ENCODE data around the gene GSPT2.

The GSPT2 gene

DNA sequence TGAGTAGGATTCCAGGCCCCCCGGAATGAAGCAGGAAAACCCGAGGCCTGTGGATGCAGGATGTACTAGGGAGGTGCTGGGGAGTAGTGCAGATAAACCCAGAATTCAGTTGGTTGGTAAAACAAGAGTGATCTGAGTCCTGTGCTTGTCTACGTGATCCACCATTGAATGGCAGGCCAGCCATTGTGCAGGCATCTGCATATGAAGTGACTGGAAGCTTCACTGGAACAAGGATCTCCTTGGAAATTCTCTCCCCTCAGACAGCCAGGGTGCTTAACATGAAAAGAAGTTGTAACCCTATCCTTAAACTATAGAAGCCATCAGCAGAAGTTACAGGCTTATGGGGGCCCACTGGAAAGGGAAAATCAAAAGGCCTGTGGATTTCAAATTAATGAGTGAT, 656 bp upstream of the GSPT2 start:
- DNase-seq (ENCODE audit: extremely low spot score), result no peak
- TF ChIP-seq, protein P1, sequence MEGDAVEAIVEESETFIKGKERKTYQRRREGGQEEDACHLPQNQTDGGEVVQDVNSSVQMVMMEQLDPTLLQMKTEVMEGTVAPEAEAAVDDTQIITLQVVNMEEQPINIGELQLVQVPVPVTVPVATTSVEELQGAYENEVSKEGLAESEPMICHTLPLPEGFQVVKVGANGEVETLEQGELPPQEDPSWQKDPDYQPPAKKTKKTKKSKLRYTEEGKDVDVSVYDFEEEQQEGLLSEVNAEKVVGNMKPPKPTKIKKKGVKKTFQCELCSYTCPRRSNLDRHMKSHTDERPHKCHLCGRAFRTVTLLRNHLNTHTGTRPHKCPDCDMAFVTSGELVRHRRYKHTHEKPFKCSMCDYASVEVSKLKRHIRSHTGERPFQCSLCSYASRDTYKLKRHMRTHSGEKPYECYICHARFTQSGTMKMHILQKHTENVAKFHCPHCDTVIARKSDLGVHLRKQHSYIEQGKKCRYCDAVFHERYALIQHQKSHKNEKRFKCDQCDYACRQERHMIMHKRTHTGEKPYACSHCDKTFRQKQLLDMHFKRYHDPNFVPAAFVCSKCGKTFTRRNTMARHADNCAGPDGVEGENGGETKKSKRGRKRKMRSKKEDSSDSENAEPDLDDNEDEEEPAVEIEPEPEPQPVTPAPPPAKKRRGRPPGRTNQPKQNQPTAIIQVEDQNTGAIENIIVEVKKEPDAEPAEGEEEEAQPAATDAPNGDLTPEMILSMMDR (IDR thresholded peaks at IDR 0.05; ENCODE audit: control extremely low read depth, extremely low read depth, low read depth, missing control alignments), result no peak
- CTCF ChIA-PET, result no interaction called here
- POLR2A ChIA-PET, result no interaction called here

DNA sequence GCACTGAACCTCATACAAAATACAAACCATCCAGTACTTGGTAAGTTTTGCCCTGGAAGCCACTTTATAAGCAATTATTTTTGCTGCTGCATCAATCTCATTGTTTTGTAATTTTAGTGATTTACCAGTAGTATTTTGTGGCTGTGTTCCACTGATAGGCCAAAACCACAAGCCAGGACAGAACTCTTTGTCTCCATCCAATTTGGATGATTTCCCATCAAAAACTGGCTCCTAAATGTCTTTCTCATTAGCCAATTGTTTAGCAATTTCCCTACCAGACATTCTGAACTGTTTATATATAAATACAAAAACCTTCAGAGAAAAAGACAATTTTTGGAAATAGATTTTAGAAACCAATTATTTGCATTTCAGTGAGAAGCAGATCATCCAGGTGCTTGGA, 4.4 kb downstream of the GSPT2 start:
- TF ChIP-seq, protein P1 (IDR thresholded peaks at IDR 0.05; ENCODE audit: control extremely low read depth, extremely low read depth, low read depth, missing control alignments), result no peak
- no peak for DNase-seq (ENCODE audit: extremely low spot score)
- CTCF ChIA-PET, result no interaction called here
- POLR2A ChIA-PET, result no interaction called here

DNA sequence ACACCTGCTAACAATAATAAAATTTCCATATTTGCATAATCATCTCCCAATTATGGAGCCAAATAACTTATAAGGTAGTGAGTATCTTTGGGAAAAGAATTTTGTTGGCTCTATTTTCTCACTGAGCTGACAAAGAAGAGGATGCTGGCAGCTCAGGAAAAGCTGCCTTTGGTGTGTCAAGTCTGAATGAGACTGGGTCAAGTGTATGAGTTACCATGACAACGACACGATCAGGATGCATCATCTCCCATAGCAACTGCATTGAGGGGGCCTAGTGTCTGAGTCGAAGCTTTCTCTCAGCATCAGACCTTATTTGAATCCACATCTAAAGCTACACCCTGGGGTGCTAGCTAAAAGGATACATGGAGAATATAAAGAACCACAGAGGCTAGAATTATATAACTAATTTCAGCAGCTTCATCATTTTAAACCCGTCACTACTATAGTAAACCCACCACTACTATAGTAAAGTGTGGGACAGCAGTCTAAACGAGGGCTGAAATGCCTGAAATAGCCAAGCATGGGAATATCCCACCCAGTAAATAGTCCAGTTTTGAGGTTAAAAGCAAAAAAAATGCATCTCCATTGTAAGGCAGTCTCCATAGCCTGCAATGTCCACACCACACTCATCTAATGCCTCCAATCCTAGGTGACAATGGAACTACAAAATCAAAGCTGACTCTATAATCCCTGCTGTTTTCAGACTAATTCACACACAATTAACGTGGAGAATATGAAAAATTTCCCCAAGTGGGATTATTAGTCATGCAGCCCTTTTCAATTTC, 16.0 kb downstream of the GSPT2 start:
- ChIA-PET POLR2A (no interaction called here), CTCF (interaction anchor here (1.5 kb wide), 1 partner anchor 15 kb away, joined by 4 read pairs; no protein-coding TSS in a partner anchor)
- TF ChIP-seq, protein P1 (IDR thresholded peaks at IDR 0.05; ENCODE audit: control extremely low read depth, extremely low read depth, low read depth, missing control alignments), result no peak
- DNase-seq (ENCODE audit: extremely low spot score), result no peak

DNA sequence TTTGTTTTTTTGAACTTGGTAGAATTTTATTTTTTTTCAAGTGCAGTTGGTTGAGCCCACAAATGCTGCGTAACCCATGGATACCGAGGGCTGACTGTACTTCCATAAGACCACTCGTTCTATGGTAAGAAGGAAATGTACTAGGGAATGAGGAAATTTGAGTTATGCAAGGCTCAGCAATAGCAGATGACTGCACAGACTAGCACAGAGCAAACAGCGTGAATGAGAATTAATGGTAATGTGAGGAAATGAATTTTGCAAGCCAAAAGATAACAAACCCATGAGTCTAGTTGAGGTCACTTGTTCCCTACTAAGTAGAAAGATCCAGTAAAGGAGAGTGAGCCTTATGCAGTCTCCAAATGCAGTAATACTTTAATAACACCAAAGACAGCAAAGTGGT, 17.4 kb downstream of the GSPT2 start:
- TF ChIP-seq, protein P1 (IDR thresholded peaks at IDR 0.05; ENCODE audit: control extremely low read depth, extremely low read depth, low read depth, missing control alignments), result no peak
- DNase-seq (ENCODE audit: extremely low spot score), result no peak
- ChIA-PET POLR2A (no interaction called here), CTCF (no interaction called here)

DNA sequence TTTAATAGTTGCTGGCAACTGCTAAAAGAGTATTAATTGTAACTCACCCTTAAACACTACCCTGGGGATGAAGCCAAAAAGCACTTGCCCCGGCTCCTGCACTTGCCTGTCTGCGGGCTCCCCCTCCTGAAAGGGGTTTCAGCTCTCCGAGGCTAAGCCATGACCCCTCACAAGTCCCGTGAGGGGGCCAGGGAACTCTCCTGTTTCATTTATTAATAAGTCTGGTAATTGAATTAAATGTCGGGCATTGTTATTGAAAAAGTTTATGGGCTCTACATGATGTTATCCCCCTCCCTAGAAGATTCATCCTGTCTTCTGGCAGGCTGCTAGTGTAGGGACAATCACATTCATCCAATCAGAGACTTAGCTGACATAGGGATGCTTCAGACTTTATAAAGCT, 23.3 kb downstream of the GSPT2 start:
- ChIA-PET POLR2A (no interaction called here), CTCF (no interaction called here)
- no peak for DNase-seq (ENCODE audit: extremely low spot score)
- TF ChIP-seq, protein P1 (IDR thresholded peaks at IDR 0.05; ENCODE audit: control extremely low read depth, extremely low read depth, low read depth, missing control alignments), result no peak

DNA sequence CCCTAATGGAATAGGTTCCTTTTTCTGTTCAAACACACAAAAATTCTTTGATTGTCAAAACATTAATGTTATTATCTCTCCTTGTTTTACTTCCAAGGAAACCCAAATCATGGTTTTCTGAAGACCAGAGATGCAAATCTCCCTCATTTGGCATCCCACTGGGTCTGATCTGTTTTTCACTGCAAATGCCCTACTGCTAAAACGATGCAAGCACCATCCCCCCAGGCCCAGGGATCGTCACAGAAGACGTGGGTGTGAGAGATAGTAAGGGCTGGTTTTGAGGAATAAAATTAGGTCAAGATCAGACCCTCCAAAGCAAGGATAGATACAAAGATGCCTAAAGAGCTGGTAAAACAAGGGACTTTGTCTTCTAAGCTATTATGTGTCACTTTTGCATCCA, 33.6 kb downstream of the GSPT2 start:
- CTCF ChIA-PET, result no interaction called here
- POLR2A ChIA-PET, result no interaction called here
- DNase-seq (ENCODE audit: extremely low spot score), result no peak
- TF ChIP-seq, protein P1 (IDR thresholded peaks at IDR 0.05; ENCODE audit: control extremely low read depth, extremely low read depth, low read depth, missing control alignments), result no peak

Data from GM10248 (cell line).